ENCODE data around the gene NUDT14.

- TF ChIP-seq CTCF (IDR thresholded peaks at IDR 0.05) (no peak), POLR2A (IDR thresholded peaks at IDR 0.05) (no peak)
These were observed 30.6 kb downstream of the NUDT14 start for GRCh38 chr14:105150368-105151083.
